Suppressor macrophage treated with lipopolysaccharide for 1 hour (primary cell): ENCODE measurements around the gene SCUBE1.

Experiments
- DNase-seq, 3 donors: peaks; one replicate each; pipeline ENCODE4 v3.0.0-alpha.2; 2020 to 2022

Gene SCUBE1

DNA sequence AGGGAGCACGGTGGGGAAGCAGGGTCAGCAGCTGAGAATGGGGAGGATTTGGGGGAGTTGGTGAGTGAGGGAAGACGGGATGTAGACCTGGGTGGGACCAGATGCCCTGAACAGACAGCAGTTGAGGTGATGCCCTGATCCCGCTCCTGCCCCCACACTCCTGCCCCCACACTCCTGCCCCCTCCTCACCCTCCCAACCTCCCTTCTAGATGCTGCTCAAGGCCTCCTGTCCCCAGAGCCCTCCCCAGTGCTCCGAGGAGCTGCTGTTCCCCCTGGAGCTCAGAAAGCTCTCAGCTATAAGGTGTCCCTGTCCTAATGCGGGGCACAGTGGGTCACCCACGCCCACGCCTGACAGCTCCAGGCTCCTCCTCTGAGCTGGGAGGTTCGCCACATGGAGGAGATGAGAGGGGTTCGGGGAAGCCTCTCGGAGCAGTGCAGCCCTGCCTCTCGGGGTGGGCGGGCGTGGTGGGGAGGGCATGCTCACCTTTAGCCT is 131.2 kb downstream of the SCUBE1 start:
- DNase-seq, result no peak

GRCh38 chr22:43210631-43211515 is 132.3 kb downstream of the SCUBE1 start:
- DNase-seq, result no peak

DNA sequence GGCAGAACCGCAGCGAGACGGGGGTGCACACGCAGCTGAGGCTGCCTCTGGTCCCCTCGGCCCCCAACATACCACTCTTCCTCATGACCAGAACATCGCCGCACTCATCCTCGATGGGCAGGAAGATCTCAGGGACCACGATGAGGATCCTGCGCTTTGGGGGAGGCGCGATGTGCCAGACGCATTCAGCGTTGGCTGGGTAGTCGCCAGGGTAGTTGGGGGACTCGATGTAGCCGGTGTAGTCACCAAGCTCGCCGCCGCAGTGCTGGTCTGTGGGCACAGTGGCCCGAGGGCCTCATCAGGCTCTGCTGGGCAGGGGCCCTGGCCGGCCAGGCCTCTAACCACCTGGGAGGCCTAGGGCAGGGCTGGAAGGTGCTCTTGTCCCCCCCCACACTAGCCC is 133.2 kb downstream of the SCUBE1 start:
- no peak for DNase-seq

GRCh38 chr22:43209523-43209890 is 133.7 kb downstream of the SCUBE1 start:
- DNase-seq, result no peak

DNA sequence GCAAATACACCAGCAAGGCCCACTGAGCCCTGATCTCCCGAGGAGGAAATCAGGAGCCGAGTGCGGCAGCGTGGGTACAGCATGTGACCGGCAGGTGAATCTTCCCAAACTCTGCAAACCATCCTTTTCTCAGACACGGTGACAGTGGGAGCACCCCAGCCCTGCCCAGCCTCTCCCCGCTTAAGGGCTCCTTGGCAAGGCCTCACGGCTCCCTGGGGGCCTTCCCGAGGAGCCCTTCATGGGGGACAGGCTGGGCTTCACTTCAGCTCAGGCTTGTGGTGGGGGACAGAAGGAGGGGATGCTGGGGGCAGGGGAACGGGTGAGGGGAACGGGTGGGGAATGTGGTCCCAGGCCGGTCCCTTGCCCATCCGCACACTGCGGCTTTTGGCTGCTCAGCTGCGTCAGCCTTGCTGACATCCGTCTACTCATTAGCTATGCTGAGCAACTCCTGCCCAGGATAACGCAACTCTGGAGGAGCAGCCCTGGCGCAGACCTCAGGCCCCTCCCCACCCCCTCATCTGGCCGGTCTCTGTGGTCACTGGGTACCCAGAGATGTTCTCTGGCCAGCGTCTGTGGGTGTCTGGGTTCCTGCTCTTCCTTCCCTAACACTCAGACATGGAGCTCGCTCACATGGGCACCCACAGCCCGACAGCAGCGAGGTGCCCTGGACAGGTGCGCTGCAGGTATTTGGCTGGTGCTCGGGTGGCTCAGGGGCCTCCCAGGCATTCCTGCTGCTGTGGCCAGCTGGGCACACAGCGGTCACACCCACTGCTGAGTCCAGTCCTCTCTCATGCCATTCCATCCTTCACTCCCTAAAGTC is 134.3 kb downstream of the SCUBE1 start:
- DNase-seq, result no peak

DNA sequence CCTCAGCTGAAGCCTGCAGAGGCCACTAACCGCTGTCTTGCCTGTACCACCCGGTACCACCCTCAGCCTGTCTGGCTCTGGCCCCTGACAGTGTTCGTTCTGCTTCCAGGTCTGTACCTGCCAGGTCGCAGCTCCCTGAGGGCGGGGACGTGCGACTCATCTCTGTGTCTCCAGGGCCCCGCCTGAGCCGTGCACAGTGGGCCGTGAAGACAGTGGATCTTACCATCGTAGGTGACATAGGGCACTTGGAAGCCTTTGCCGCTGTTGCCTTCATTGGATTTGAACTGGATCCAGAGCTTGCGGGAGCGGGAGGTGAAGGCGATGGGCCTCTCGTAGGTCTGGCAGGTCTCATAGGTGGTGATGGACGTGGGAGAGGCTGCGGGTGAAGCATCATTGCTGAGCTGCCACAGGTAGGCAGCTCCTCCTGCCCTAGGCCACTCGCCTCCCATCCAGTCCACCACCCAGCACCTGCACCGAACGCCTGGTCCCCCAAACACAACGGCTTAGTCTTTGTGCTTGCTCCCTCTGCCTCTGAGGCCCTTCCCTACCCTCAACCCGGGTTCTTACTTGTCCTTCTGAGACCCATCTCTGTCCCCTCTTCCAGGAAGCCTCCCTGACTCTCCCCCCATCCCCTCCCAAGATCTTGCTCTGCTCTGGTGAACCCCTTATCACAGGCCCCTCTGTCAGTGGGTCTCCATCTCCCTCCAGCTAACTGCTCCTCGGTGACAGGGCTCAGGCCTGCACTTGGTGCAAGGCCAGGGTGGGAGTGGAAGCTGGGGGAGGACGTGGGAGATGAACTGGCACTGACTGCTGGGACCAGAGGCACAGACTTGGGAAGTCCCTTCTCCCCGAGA is 135.1 kb downstream of the SCUBE1 start:
- DNase-seq, result no peak

- no peak for DNase-seq
Measured at GRCh38 chr22:43207386-43207785, 135.8 kb downstream of the SCUBE1 start.

- DNase-seq, result no peak
Measured at GRCh38 chr22:43206509-43207161, 136.5 kb downstream of the SCUBE1 start.

GRCh38 chr22:43205748-43206508 is 137.2 kb downstream of the SCUBE1 start:
- DNase-seq, result no peak

GRCh38 chr22:43205261-43205691 is 137.9 kb downstream of the SCUBE1 start:
- no peak for DNase-seq

DNA sequence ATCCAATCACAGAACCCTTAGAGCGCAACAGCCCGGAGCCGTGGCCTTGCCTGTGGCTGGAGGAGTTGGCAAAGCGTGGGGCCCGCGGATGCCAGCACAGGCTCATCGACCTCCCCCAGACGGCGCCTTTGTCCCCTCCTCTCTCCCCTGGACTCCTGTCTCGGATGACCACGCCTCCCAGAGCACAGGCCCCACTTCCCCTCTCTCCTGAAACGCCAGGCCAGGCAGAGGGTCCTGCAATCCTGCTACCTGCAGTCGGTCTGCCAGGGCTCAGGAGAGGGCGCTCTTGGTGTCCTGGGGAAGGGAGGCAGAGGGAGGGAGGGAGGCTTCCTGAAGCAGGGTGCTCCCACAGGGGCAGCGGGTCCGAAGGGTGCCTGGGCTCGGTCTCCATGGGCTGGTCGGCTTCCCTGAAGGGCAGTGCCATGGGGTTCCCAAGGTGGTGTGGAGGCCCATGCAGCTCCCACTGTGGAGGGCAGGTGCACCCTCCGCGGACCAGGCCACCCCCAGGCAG is 139.6 kb downstream of the SCUBE1 start:
- no peak for DNase-seq

GRCh38 chr22:43202756-43203410 is 140.3 kb downstream of the SCUBE1 start:
- no peak for DNase-seq

GRCh38 chr22:43202326-43202725 is 140.8 kb downstream of the SCUBE1 start:
- DNase-seq, result no peak

- DNase-seq, result no peak
Measured at GRCh38 chr22:43201486-43202219, 141.5 kb downstream of the SCUBE1 start.

- no peak for DNase-seq
Measured at GRCh38 chr22:43200555-43200954, 142.6 kb downstream of the SCUBE1 start.

GRCh38 chr22:43200031-43200430 is 143.1 kb downstream of the SCUBE1 start:
- DNase-seq, result no peak

DNA sequence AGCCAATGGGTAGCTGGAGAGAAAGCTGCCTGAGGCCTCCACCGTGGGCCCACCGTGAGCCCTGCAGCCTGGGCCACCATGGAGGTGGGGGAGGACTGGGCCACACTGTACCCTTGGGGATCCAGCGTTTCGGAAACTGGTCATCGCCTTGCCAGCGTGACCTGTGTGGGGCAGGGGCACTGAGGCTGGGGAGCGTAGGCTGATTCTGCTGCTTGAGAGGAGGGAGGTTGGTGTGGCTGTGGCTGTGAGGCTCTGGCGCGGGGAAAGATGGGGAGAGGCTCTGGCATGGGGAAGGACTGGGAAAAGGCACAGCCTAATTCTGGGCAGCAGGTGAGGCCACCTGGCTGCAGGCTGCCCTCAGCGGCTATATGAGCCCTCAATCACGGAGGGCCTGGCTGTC is 143.6 kb downstream of the SCUBE1 start:
- no peak for DNase-seq

DNA sequence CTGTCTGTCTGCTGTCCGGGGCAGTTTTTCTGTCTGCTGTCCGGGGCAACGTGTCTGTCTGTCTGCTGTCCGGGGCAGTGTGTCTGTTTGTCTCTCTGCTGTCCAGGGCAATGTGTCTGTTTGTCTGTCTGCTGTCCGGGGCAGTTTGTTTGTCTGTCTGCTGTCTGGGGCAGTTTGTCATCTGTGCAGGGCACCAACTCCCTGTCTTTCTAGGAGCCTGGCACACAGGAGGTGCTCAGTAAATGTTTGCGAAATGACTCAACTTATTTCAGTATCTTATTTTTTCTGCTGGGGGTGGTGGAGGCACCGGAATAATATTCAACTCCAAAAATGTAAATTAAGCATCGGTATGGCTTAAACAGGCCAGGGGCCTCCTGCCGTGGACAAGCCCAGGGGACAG is 144.2 kb downstream of the SCUBE1 start:
- DNase-seq, result no peak

DNA sequence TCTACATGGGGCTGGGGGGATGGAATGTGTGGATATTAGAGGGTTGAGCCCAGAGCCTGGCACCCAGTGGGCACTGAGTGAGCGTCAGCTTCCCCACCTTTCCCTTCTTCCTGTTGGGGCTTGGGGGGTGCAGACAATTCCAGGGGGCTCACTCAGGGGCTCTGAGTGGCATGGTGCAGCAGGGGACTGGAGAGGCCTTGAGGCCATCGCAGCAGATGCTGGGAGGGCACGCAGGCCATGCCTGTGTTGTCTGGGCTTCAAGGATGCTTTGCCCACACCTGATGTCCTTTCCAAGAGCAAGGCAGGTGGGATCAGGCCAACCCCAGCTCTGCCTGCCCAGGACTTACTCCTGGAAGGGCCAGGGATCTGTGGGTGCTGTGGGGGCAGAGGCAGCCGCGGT is 145.0 kb downstream of the SCUBE1 start:
- DNase-seq, result no peak
